Activated T-cell treated with anti-CD3 and anti-CD28 coated beads, Interleukin-2, amount 50 U/mL, for 24 hours (primary cell): Measurements from ENCODE around the gene PREB.
"Not testable (repeated sequence)": the region's sequence is repeated elsewhere in the genome, so short reads cannot be mapped to it uniquely, and the experiment has no call there.

Experiments used
- DNase-seq: peaks from one replicate; pipeline ENCODE4 v3.0.0-alpha.2; 2020
- H3K27ac Mint-ChIP-seq: 2 replicates; pipeline ENCODE4 v1.8.0; 2020; ENCODE audit warnings: mild to moderate bottlenecking, mixed read lengths
- H3K27me3 Mint-ChIP-seq: 2 replicates; pipeline ENCODE4 v1.8.0; 2020; ENCODE audit warnings: mixed read lengths
- H3K36me3 Mint-ChIP-seq: 2 replicates; pipeline ENCODE4 v1.8.0; 2020; ENCODE audit warnings: low read depth, mixed read lengths
- H3K4me1 Mint-ChIP-seq: 2 replicates; pipeline ENCODE4 v1.8.0; 2020; ENCODE audit warnings: low read depth, mixed read lengths
- H3K4me3 Mint-ChIP-seq: 2 replicates; pipeline ENCODE4 v1.8.0; 2020; ENCODE audit warnings: mild to moderate bottlenecking, moderate library complexity, mixed read lengths
- H3K9me3 Mint-ChIP-seq: 2 replicates; pipeline ENCODE4 v1.8.0; 2020; ENCODE audit warnings: mixed read lengths

Gene PREB

GRCh38 chr2:27133905-27134780 lies at the start of gene PREB:
TSS of gene PREB (minus strand) at chr2:27134636. CDS start at chr2:27134421, 215 bp downstream.
- H3K27me3 Mint-ChIP-seq = no peaks in the 10 kb centered on the region
- H3K27ac Mint-ChIP-seq = peak within 1 kb of the TSS; percentile 98
- peaks cover 51% of the 10 kb centered on the region for H3K36me3 Mint-ChIP-seq
- H3K4me3 Mint-ChIP-seq = peak within 1 kb of the TSS; percentile 93
- peaks cover 18% of the 10 kb centered on the region for H3K4me1 Mint-ChIP-seq
- DNase-seq = peak; percentile 99
- H3K9me3 Mint-ChIP-seq = no peaks in the 10 kb centered on the region

- Mint-ChIP-seq H3K27ac (no peak overlapping the region), H3K27me3 (peaks cover 34% of the 10 kb centered on the region), H3K36me3 (no peaks in the 10 kb centered on the region), H3K4me3 (no peak overlapping the region), H3K4me1 (no peaks in the 10 kb centered on the region), H3K9me3 (no peaks in the 10 kb centered on the region)
- no peak for DNase-seq
Observed at GRCh38 chr2:27184115-27184514, 49.7 kb upstream of the PREB start.

- H3K27me3 Mint-ChIP-seq = peaks cover 44% of the 10 kb centered on the region
- H3K4me3 Mint-ChIP-seq = no peak overlapping the region
- no peak overlapping the region for H3K27ac Mint-ChIP-seq
- H3K9me3 Mint-ChIP-seq = no peaks in the 10 kb centered on the region
- no peaks in the 10 kb centered on the region for H3K36me3 Mint-ChIP-seq
- DNase-seq = no peak
- H3K4me1 Mint-ChIP-seq = no peaks in the 10 kb centered on the region
Observed at GRCh38 chr2:27182346-27182745, 47.9 kb upstream of the PREB start.

GRCh38 chr2:27179344-27180000 lies 45.0 kb upstream of the PREB start:
- no peak overlapping the region for H3K27ac Mint-ChIP-seq
- peaks cover 46% of the 10 kb centered on the region for H3K27me3 Mint-ChIP-seq
- H3K36me3 Mint-ChIP-seq = no peaks in the 10 kb centered on the region
- H3K9me3 Mint-ChIP-seq = no peaks in the 10 kb centered on the region
- DNase-seq = no peak
- no peak overlapping the region for H3K4me3 Mint-ChIP-seq
- H3K4me1 Mint-ChIP-seq = no peaks in the 10 kb centered on the region

- Mint-ChIP-seq H3K9me3 (no peaks in the 10 kb centered on the region), H3K27me3 (peaks cover 44% of the 10 kb centered on the region), H3K4me1 (no peaks in the 10 kb centered on the region), H3K4me3 (no peak overlapping the region), H3K36me3 (no peaks in the 10 kb centered on the region), H3K27ac (no peak overlapping the region)
- DNase-seq = no peak
Observed at GRCh38 chr2:27178469-27178868, 44.0 kb upstream of the PREB start.

GRCh38 chr2:27177441-27178351 lies 43.3 kb upstream of the PREB start:
- H3K27ac Mint-ChIP-seq = no peak overlapping the region
- H3K4me1 Mint-ChIP-seq = no peaks in the 10 kb centered on the region
- H3K36me3 Mint-ChIP-seq = no peaks in the 10 kb centered on the region
- no peaks in the 10 kb centered on the region for H3K9me3 Mint-ChIP-seq
- H3K4me3 Mint-ChIP-seq = no peak overlapping the region
- peaks cover 43% of the 10 kb centered on the region for H3K27me3 Mint-ChIP-seq
- DNase-seq = no peak

GRCh38 chr2:27175781-27176180 lies 41.3 kb upstream of the PREB start:
- H3K27me3 Mint-ChIP-seq = peaks cover 31% of the 10 kb centered on the region
- not testable (repeated sequence) for DNase-seq, H3K9me3 Mint-ChIP-seq, H3K4me1 Mint-ChIP-seq, H3K36me3 Mint-ChIP-seq, H3K27ac Mint-ChIP-seq, H3K4me3 Mint-ChIP-seq

- no peaks in the 10 kb centered on the region for H3K9me3 Mint-ChIP-seq
- H3K36me3 Mint-ChIP-seq = no peaks in the 10 kb centered on the region
- H3K27me3 Mint-ChIP-seq = peaks cover 31% of the 10 kb centered on the region
- no peak overlapping the region for H3K4me3 Mint-ChIP-seq
- no peak overlapping the region for H3K27ac Mint-ChIP-seq
- no peaks in the 10 kb centered on the region for H3K4me1 Mint-ChIP-seq
- DNase-seq = no peak
Observed at GRCh38 chr2:27175330-27175729, 40.9 kb upstream of the PREB start.

- H3K4me3 Mint-ChIP-seq = no peak overlapping the region
- peaks cover 30% of the 10 kb centered on the region for H3K27me3 Mint-ChIP-seq
- H3K27ac Mint-ChIP-seq = no peak overlapping the region
- no peaks in the 10 kb centered on the region for H3K36me3 Mint-ChIP-seq
- H3K9me3 Mint-ChIP-seq = no peaks in the 10 kb centered on the region
- no peaks in the 10 kb centered on the region for H3K4me1 Mint-ChIP-seq
- DNase-seq = no peak
Observed at GRCh38 chr2:27174638-27175037, 40.2 kb upstream of the PREB start.

GRCh38 chr2:27171351-27171848 lies 37.0 kb upstream of the PREB start:
- H3K4me1 Mint-ChIP-seq = no peaks in the 10 kb centered on the region
- DNase-seq = no peak
- H3K36me3 Mint-ChIP-seq = no peaks in the 10 kb centered on the region
- H3K4me3 Mint-ChIP-seq = no peak overlapping the region
- no peak overlapping the region for H3K27ac Mint-ChIP-seq
- peaks cover 11% of the 10 kb centered on the region for H3K27me3 Mint-ChIP-seq
- no peaks in the 10 kb centered on the region for H3K9me3 Mint-ChIP-seq

GRCh38 chr2:27170581-27171337 lies 36.3 kb upstream of the PREB start:
- no peak for DNase-seq
- Mint-ChIP-seq H3K36me3 (no peaks in the 10 kb centered on the region), H3K4me3 (no peak overlapping the region), H3K4me1 (no peaks in the 10 kb centered on the region), H3K27me3 (peaks cover 10% of the 10 kb centered on the region), H3K9me3 (no peaks in the 10 kb centered on the region), H3K27ac (no peak overlapping the region)

GRCh38 chr2:27164960-27165763 lies 30.7 kb upstream of the PREB start:
- no peak overlapping the region for H3K4me3 Mint-ChIP-seq
- H3K36me3 Mint-ChIP-seq = no peaks in the 10 kb centered on the region
- no peak overlapping the region for H3K27ac Mint-ChIP-seq
- H3K27me3 Mint-ChIP-seq = peaks cover 3% of the 10 kb centered on the region
- no peaks in the 10 kb centered on the region for H3K9me3 Mint-ChIP-seq
- no peak for DNase-seq
- no peaks in the 10 kb centered on the region for H3K4me1 Mint-ChIP-seq
